ENCODE measurements around the gene NPEPL1.
"Not testable (repeated sequence)": the region's sequence is repeated elsewhere in the genome, so short reads cannot be mapped to it uniquely, and the experiment has no call there.

Gene NPEPL1

DNA sequence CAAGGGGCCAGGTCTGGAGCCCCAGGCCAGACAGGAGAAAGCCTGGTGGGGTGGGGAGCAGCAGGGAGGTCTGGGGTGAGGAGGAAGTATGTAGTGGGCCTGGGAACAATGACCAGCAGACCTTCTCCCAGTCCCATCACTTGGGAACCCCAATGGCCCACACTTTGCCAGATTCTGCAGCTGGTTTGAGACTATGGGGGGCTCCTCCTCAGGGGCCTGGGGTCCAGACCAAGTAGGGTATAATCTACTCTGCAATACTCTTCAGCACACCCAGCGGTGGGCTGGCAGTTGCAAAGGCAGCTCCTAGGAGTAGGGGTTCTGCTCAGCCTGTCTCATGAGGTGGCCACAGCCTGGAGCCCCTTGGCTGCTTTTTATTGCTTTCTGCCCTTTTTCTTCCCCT lies 52.8 kb downstream of the NPEPL1 start:
- DNase-seq, result no peak

DNA sequence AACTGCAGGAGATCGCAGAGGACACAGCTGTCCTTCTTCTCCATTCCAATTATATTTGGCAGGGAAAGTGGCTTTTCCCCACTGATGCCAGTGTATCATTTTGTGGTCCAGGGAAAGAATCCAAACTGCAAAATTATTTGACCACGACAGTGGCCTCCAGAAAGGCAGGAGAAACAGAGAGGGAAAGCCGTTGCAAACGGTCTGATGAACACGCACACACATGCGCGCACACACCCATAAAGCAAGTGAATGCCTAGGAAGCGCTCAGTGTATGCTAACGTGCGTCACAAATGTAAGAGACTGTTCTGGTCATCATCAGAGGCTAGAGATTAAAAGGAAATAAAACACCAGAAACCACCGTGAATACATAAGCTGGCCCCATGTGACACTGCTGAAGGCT lies 54.0 kb downstream of the NPEPL1 start:
- DNase-seq, result no peak

DNA sequence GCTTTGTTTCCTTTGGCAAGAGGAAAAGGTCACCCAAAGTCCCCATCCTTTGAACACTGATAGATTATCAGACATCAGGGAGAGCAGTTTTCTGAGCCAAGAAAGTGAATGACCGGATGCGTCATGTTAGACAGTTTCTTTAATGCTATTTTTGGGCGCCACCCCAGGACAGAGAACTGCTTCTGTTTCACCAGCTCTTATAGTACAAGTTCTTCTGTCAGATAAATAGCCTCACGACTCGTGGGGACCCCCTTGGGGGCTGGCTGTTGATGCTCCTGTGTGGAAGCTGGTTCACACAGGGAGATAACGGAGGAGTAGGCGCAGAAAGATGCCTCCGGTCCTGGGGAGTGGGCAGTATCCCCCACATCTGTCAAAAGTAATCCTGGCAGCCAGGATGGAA lies 54.6 kb downstream of the NPEPL1 start:
- DNase-seq, result no peak

DNA sequence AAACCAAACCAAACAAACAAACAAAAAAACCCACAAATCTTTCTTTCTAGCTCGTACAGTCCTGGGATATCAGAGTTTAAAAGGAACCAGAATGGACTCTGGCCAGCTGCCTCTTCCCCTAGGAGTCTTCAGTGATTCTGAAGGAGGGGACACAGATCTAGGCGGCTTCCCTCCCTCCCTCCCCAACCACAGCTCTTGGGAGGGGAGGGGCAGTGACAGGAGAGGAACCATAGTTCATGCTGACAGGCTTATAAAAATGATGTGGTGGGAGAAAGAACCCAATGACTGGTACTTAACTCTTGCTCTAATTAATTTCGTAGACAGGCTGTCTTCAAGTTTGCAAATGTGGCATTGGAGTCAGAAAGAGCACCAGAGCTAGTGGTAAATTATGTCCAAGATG lies 56.0 kb downstream of the NPEPL1 start:
- DNase-seq, result no peak

DNA sequence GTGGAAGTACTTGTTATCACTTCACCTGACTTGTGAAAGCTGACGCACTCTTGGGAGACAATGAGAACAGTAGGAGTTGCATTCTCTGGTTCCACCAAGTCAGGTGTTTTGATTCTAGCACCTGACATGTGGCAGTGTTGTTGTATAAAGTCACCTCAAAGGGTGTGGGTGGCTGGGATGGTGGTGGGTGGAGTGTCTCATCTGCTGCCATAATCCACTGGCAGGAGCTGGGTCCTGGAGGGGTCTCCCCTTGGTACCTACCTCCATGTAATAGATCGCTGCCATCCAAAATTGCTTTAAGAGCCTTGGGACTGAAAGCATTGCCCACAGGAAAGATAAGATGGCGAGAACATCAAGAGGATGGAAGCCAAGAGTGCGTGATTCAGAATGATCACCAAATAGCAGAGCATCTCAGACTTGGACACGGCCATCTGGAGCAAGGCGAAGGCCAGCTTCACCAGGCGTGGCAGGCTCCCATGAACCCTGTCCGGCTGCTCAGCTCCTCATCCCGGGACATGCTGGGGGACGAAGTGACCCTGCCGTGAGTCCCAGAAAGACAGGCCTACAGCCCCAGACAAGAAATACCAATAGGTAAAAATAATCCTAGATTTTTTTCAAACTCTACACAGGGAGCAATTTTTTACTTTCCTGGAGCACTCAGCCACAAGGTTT lies 56.6 kb downstream of the NPEPL1 start:
- no peak for DNase-seq

DNA sequence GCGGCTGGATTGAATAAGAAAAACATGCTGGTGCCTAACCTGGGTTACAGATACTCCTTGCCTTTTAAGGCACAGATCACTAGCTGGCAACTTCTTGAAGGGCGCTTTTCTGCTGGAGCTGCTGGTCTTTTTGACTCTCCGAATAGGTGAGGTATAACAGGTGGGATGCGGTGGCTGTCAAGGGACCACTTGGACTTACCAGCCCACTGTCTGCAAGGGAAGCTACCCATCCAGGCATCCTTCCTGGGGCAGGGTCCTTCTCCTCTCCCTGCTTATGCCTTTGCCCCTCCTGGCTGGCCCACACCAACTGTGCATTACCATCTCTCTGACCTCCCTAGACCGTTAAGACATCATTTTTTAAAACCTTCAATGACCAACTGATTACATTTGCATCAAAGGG lies 57.4 kb downstream of the NPEPL1 start:
- DNase-seq, result no peak

DNA sequence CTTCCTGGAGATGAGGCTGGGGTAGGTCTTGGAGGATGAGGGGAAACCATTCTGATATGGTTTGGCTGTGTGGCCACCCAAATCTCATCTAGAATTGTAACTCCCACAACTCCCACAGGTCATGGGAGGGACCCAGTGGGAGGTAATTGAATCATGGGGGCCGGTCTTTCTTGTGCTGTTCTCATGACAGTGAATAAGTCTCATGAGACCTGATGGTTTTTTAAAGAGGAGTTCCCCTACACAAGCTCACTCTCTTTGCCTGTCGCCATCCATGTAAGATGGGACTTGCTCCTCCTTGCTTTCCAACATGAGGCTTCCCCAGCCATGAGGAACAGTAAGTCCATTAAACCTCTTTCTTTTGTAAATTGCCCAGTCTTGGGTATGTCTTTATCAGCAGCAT lies 58.1 kb downstream of the NPEPL1 start:
- not testable (repeated sequence) for DNase-seq

DNA sequence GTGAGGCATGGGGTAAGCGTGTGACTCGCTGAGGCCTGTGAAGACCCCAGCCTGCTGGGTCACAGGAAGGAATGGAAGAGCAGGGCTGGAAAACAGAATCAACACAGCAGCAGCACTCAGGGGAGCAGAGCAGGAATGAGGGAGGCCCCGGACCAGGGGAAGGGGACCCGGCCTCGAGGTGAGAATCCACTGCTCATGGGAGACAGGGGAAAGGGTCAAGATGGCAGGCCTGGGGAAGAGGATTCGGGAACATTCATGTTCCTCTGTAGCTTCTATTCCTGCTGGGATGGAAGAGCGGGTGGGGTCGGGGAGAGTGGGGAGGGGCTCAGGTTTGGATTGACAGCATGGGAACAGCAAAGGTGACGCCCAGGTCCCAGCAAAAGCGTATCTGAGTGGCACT lies 59.4 kb downstream of the NPEPL1 start:
- no peak for DNase-seq

DNA sequence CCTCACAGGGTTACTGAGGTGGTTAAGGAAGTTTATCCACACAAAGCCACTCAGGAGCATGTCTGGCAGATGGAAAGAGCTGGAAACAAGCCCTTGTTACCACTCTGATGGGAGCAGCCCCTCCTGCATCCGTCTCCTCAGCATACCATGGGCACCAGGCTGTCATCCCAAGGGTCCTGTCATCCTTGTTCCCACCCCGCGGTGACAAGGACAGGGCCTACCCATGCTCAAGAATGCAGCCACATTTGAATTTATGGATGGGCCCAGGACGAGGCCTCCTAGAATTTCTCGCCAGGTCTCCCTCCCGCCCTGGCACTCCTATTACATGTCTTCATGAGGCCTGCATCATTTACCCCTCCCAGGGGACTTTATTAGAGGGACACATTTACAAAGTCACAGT lies 60.0 kb downstream of the NPEPL1 start:
- DNase-seq, result no peak

DNA sequence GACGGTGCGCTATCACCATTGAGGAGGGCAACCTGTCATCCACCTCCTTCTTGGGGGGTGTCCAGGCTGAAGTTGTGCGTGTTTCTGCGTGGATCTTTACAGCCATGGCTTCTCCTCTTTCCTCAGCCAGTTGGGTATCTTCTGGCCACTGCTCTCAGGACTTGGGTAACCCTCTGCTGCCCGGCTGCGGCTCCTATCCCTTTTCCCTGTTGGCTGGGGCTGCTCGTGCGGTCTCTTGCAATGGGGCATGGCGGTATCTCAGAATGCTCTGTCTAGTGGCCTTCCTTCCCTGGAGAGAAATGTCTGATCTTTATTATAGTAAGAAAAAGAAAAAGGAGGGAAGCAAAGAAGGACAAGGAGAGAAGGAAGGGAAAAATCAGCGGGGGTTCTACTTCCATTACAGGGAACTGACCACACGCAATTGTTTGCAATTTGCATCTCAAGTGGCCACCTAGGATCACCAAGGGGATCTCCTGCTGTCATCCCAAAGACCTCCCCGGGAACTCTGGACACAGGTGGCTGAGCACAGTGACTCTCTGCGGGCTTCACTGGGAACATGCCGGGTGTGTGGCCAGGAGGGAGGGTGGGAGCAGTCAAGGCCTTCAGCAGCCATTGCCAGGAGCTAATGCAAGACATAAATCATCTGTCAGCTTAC lies 60.8 kb downstream of the NPEPL1 start:
- no peak for DNase-seq

DNA sequence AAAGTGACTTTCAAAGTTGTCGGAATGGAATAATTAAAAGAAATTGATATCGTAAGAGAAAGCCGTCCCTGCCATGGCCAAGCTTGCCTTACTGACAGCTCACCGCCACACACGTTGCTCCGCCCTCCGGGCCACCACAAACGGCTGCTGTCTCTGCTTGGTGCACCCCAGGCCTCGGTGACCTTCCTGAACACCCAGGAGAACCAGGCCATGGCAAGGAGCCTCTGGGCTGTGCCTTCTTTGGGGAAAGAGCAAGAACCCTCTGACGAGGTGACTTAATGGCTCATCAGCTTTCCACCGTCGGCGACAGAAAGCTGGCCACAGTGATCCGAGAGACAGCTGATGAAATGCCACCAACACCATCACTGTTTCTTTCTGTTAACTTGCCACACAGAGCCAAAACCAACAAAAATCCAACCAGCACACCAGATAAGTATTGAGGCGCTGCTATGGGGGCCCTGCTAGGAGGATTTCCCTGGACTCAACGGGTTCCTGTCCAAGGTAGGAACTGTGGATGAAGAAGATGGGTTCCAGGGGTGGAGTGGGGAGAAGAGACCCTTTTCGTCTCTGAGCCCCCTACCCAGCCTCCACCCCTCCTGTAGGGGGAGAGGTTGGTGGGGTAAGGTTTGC lies 61.4 kb downstream of the NPEPL1 start:
- no peak for DNase-seq

DNA sequence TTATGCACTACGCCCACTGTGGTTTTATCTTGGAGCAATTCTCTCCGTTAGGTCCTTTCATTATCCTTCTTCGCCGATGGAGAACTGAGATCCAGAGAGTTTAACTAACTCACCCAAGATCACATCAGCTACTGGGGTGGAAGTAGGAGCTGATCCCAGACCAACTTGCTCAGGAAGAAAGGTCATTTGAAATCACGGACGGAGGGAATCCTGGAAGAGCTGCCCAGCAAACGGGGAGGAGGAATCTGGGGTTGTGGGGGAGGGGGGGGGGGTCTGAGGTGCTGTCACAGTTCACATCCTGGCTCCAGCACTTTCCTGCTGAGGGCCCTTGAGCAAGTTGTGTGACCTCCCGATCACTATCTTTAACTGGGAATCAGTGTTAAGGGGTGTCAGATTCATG lies 62.0 kb downstream of the NPEPL1 start:
- no peak for DNase-seq

DNA sequence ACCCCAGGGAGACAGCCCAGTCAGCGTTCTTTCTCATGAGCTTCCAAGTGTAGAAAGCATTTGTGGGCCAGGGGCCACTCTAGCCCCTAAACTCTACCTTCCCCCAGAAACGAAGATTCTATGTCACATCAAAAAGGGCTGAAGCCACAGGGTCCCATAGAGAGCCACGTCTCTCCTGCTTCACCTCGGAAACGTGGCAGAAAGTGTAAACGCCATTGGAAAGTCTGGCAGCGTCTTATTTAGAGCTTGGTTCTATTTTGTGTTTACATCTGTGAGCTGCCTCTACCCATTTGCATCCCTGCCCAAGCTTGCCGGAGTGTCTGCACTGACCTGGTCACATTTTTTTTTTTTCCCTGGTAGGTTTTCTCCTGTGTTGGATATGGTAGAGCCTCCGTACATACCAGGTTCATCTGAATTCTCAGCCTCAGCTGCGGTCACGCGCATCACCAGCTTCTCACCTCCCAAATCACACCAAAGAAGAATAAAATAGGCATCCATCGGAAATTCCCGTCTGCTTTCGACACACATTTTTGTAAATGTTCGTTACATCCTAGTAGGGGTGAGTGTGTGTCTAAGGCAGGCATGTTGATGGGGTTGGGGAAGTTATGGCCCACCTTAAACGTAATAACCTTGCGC lies 62.6 kb downstream of the NPEPL1 start:
- no peak for DNase-seq

DNA sequence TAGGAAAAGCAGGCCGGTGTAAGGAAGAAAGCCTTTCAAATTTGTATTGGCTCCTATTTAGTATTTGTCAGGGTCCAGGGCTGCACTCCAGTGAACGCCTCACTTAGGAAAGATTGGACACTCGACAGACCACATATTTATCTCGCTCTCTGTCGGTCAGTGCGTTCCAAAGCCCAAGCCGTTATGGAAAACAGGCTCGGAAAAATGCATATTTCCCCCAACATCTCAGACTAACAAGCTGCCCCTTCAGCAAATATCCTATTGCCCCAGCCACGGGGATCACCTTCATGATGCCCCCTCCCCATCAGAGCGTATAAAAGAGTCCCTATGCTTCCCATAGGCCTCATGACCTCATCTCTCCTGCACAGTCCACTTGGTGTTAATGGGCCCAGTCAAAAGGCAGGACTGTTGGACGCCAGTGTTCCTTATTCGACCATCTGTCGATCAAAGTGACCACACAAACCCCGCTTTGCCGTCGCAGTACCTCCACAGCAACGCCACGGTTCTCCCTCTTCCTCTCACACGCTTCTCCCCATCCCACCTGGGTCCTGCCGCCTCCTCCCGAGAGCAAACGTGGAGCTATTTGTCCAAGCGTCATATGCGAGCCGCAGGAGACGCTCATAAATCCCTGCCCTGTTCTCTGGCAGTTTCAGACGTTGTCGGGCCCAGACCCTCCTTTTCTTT lies 63.3 kb downstream of the NPEPL1 start:
- DNase-seq, result no peak

DNA sequence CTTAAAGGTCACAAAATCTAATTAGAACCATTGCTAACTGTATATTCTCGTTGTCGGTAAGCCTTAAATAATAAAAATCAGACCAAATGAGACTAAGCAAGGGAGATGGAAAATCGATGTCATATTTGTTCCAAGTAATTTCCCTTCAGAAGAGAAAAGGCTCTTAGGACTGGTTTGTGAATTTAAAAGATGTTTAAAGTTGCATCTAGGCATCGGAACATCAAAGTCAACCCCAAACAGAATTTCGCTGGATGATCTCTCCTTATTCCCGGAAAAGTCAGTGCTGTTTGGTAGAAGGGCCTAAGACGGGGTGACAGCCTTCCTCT lies 63.8 kb downstream of the NPEPL1 start:
- no peak for DNase-seq

DNA sequence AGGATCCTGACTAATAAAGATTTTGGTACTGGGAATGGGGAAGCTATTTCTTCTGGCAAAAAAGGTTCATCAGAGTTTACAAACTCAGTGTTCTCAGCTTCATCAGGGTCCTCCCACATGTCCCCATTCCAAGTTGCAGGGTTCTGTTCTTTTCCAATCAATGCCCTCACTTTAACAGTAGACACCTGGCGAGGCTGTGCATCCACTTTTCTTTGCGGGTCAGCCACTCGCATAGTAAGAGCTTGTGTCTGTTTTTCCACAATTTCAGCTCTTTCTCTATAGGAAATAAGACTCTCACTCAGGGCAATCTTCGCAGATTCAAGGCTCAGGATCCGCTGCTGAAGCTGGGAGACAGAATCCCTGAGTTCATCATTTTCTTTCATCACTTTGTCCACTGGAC lies 65.0 kb downstream of the NPEPL1 start:
- DNase-seq, result not testable (repeated sequence)

DNA sequence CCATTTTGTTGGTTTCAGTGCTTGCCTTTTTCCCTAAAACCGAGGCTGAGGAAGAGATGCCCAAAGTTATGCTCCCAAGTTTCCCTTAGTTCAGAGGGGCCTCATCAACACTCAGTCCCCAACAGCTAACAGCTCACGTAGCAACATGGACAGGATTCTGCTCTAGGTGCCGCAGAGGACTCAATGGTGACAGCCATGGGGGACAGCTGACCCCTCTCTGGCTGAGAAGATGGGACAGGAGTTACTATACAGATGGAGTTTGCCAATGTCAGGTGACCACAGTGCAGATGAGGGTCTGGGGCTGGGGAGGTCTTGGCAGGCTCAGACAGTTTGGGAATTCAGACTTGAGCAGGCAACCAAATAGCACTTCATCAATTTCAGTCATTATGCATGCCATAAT lies 67.3 kb downstream of the NPEPL1 start:
- no peak for DNase-seq

DNA sequence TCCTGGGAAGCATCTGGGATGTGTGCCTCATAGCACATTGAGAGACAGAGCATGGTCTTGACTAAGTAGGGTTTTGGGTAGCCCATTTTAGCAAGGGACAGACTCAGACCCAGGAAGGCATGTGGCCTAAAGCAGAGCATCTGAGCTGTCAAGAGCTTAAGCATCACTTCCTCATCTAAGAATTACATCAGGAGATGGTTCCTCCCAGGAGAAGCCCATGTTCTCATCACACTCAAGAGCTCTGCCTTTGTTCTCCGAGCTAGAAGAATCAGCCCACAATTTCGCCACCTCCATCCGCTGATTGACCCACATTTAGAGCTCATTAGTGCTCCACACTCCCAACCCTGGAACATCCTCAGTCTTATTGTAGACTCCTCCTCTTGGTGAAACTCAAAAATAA lies 68.3 kb downstream of the NPEPL1 start:
- no peak for DNase-seq

DNA sequence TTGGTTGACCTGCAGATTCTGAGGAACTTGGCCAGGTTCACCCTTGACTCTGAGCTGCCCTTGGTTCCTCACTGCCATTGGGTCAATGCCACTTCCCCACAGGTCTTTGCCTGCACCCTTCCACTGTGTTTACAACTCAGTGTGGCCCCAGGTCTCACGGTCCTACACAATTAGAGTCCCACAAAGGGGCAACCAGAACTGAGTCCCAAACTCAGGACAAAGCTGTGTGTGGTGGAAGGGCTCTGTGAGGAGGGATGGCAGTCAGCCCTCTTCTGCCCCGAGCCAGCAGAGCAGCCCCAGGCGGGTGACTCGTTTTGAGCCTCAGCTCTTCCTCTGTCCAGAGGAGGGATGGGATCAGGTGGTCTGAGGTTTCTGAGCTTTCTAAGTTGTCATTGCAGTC lies 69.5 kb downstream of the NPEPL1 start:
- DNase-seq, result no peak

DNA sequence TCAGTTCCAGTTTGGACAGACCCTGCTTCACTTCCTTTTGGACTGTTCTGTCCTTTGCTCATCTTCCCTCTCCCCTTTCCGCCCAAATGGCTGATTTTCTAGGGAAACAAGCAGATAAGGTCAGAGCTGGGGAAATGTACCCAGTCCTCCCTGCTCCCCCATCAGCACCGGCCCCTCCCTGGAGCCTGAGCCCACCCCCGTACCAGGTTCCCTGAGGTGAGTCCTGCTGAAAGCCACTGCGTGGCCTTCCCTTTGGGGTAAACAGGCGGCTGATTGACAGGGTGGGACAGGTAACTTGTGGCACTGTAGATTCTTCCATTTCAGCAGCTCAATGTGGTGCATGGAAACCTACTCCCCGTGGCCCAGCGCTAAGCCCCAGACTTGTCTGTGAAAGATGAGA lies 70.5 kb downstream of the NPEPL1 start:
- no peak for DNase-seq

Measured in EL (cell line).